ENCODE results near the gene PDE6H.

GRCh38 chr12:14976658-14977057, 3.8 kb downstream of the PDE6H start:
- no peak for TF ChIP-seq CTCF (IDR thresholded peaks at IDR 0.05)
- no peak for TF ChIP-seq POLR2A (IDR thresholded peaks at IDR 0.05)
